Neuronal stem cell (in vitro differentiated cells): Measurements from ENCODE around the gene CREB1.

Experiments
- DNase-seq: peaks from one replicate; pipeline ENCODE4 v3.0.0-alpha.2; 2013; ENCODE audit warnings: low spot score
- H2AFZ ChIP-seq: one replicate; pipeline ENCODE4 v1.6.1; 2013; ENCODE audit warnings: mild to moderate bottlenecking, low read length, inconsistent platforms
- H2AK5ac ChIP-seq: 2 replicates; pipeline ENCODE4 v1.6.1; 2013; ENCODE audit warnings: low read depth, mild to moderate bottlenecking, inconsistent platforms, low read length, moderate library complexity, mixed read lengths
- H2BK120ac ChIP-seq: 2 replicates; pipeline ENCODE4 v1.6.1; 2013; ENCODE audit warnings: low read depth, mild to moderate bottlenecking, inconsistent platforms, low read length, moderate library complexity, mixed read lengths
- H2BK12ac ChIP-seq: one replicate; pipeline ENCODE4 v1.6.1; 2013; ENCODE audit warnings: low read length, inconsistent platforms
- H2BK15ac ChIP-seq: 2 replicates; pipeline ENCODE4 v1.6.1; 2013; ENCODE audit warnings: mild to moderate bottlenecking, low read length, inconsistent platforms, mixed read lengths
- H2BK5ac ChIP-seq: one replicate; pipeline ENCODE4 v1.6.1; 2013; ENCODE audit warnings: inconsistent platforms, mild to moderate bottlenecking, low read length, moderate library complexity
- H3K14ac ChIP-seq: one replicate; pipeline ENCODE4 v1.6.1; 2013; ENCODE audit warnings: low read length, inconsistent platforms
- H3K18ac ChIP-seq: 2 replicates; pipeline ENCODE4 v1.6.1; 2013; ENCODE audit warnings: low read length, inconsistent platforms
- H3K23ac ChIP-seq: 2 replicates; pipeline ENCODE4 v1.6.1; 2013; ENCODE audit warnings: low read depth, mild to moderate bottlenecking, mixed read lengths, low read length, inconsistent platforms; ENCODE audit not compliant: poor library complexity
- H3K27ac ChIP-seq: replicated peaks from 3 replicates; pipeline ENCODE4 v1.5.1; 2013; ENCODE audit warnings: low read length, inconsistent platforms
- H3K27me3 ChIP-seq, 3 experiments: 2 replicates each; pipeline ENCODE4 v1.6.1; 2013; ENCODE audit warnings: low read length in 3 of 3, mild to moderate bottlenecking in 2 of 3, inconsistent platforms in 1 of 3, low read depth in 1 of 3, mixed read lengths in 1 of 3, moderate library complexity in 1 of 3; ENCODE audit not compliant: control insufficient read depth in 3 of 3, insufficient read depth in 3 of 3
- H3K36me3 ChIP-seq, 2 donors: replicated peaks in 1 of 2; 2 replicates each; pipeline ENCODE4 v1.6.1; 2013; ENCODE audit warnings: low read length in 2 of 2; ENCODE audit not compliant: control insufficient read depth in 2 of 2, insufficient read depth in 2 of 2
- H3K4ac ChIP-seq: 2 replicates; pipeline ENCODE4 v1.6.1; 2013; ENCODE audit warnings: inconsistent platforms, mild to moderate bottlenecking, low read length, moderate library complexity
- H3K4me1 ChIP-seq, 2 donors: 1 replicate in 1 of 2; 2 replicates in 1 of 2; pipeline ENCODE4 v1.6.1; 2013; ENCODE audit warnings: low read length in 2 of 2, low read depth in 1 of 2; ENCODE audit not compliant: control insufficient read depth in 2 of 2, insufficient read depth in 1 of 2
- H3K4me2 ChIP-seq: one replicate; pipeline ENCODE4 v1.6.1; 2013; ENCODE audit warnings: mild to moderate bottlenecking, low read length, inconsistent platforms; ENCODE audit not compliant: insufficient read depth, poor library complexity, severe bottlenecking
- H3K4me3 ChIP-seq, 2 donors: 2 replicates each; pipeline ENCODE4 v1.5.1; 2013; ENCODE audit warnings: low read length in 2 of 2, mild to moderate bottlenecking in 2 of 2, inconsistent platforms in 1 of 2, moderate library complexity in 1 of 2
- H3K79me1 ChIP-seq: one replicate; pipeline ENCODE4 v1.6.1; 2013; ENCODE audit warnings: low read depth, mild to moderate bottlenecking, inconsistent platforms, low read length, moderate library complexity
- H3K9ac ChIP-seq: one replicate; pipeline ENCODE4 v1.6.1; 2013; ENCODE audit warnings: mild to moderate bottlenecking, low read depth, low read length, inconsistent platforms; ENCODE audit not compliant: poor library complexity
- H3K9me3 ChIP-seq, 2 donors: replicated peaks in 1 of 2; 2 replicates each; pipeline versions ENCODE3 to v1.6.1; 2013; ENCODE audit warnings: low read length in 2 of 2, mild to moderate bottlenecking in 2 of 2, inconsistent platforms in 1 of 2, low read depth in 1 of 2, mixed read lengths in 1 of 2, moderate library complexity in 1 of 2; ENCODE audit not compliant: control insufficient read depth in 2 of 2, insufficient read depth in 1 of 2
- H4K8ac ChIP-seq: one replicate; pipeline ENCODE4 v1.6.1; 2013; ENCODE audit warnings: low read depth, mild to moderate bottlenecking, inconsistent platforms, low read length, moderate library complexity
- H4K91ac ChIP-seq: one replicate; pipeline ENCODE4 v1.6.1; 2013; ENCODE audit warnings: low read length, low read depth, mild to moderate bottlenecking, inconsistent platforms; ENCODE audit not compliant: poor library complexity
- WGBS, 2 donors: extraction: QIAGEN DNeasy Blood & Tissue Kit; methylation state at CpG; one replicate each; pipeline ENCODE4 v1.1.7; 2013; ENCODE audit warnings: missing lambda C conversion rate in 2 of 2, mixed read lengths in 1 of 2; ENCODE audit not compliant: insufficient read length in 2 of 2, insufficient replicate concordance in 1 of 2; ENCODE audit errors: extremely low coverage in 2 of 2; 5-methylcytosine and 5-hydroxymethylcytosine counted together

Gene CREB1

DNA sequence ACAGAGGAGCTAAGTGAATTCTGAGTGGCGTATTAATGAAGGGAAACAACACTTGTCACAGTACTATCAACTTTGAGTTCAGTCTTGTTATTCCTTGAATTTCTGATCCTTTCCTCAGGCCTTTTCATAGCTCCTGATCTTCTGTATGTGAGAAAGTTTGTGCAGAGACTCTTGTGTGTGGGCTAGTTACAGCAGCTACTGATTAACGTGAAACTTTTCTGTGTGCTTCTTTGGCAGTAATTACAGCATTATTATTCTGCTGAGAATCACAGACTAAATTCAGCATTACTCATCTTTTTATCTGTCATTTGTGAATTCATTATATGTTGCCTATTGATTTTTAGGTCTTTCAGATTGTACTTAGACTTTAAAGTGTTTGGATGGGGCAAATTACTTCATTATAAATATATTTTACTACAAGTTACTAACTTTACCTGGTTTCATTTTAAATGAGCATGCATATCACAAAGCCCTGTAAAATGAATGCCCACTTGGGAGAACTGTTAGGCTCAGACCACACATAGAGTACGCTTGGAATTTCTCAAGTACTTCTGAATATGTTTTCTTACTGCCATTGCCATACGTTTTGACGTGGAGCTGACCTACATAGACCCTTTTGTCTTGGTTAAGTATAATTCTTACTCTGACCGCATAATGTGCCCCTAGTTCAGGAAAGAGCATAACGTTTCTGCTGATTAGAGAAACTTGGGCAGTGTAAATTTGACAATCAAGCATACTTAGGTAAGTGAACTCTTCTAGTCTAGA lies 36.2 kb downstream of the CREB1 start:
- H3K27ac ChIP-seq, result no peak overlapping the region
- peaks cover 1 to 6% of the 10 kb centered on the region in 2 donors for H3K4me1 ChIP-seq
- H2AK5ac ChIP-seq, result no peak overlapping the region
- no peak overlapping the region for H3K4me2 ChIP-seq
- H3K14ac ChIP-seq, result no peak overlapping the region
- H2BK15ac ChIP-seq, result no peak overlapping the region
- no peak overlapping the region for H4K8ac ChIP-seq
- no peaks in the 10 kb centered on the region for H3K79me1 ChIP-seq
- no peaks in the 10 kb centered on the region for H3K27me3 ChIP-seq
- no peak overlapping the region for H2BK12ac ChIP-seq
- no peak overlapping the region for H3K4me3 ChIP-seq
- H2BK5ac ChIP-seq, result no peak overlapping the region
- H2AFZ ChIP-seq, result no peak overlapping the region
- no peak overlapping the region for H3K23ac ChIP-seq
- H4K91ac ChIP-seq, result no peak overlapping the region
- no peak for DNase-seq
- no CpG with 5 or more reads among the region's 7 CpGs for WGBS, 2 donors
- no peak overlapping the region for H3K18ac ChIP-seq
- H3K36me3 ChIP-seq, result peaks cover 4 to 100% of the 10 kb centered on the region in 2 donors
- H3K9ac ChIP-seq, result no peak overlapping the region
- no peaks in the 10 kb centered on the region for H3K9me3 ChIP-seq
- H2BK120ac ChIP-seq, result no peak overlapping the region
- H3K4ac ChIP-seq, result no peak overlapping the region

DNA sequence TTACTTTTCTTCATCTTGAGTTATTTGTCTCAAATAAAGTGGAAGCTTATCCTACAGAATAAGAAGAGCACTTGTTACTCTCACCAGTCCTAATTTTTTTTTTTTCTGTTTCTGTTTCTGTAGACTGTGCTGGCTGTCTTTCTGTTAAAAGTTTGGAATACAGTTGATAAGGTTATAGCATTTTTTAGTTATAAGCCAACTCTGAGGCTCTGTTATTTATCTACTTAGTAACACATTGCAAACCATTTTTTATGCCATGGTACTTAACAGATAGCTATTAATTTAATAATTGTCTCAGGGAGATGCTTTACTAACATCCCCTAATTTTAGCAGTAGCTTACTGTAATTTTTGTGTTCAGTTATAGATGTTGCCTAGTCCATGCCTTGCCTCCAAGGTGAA lies 37.9 kb downstream of the CREB1 start:
- H3K4me1 ChIP-seq, result peaks cover 0 to 1% of the 10 kb centered on the region in 2 donors
- H2BK120ac ChIP-seq, result no peak overlapping the region
- H3K79me1 ChIP-seq, result no peaks in the 10 kb centered on the region
- no peak overlapping the region for H4K91ac ChIP-seq
- no peak overlapping the region for H3K18ac ChIP-seq
- H3K27ac ChIP-seq, result no peak overlapping the region
- H3K4me3 ChIP-seq, result no peak overlapping the region
- no peak for DNase-seq
- H3K4ac ChIP-seq, result no peak overlapping the region
- no peak overlapping the region for H2BK15ac ChIP-seq
- H2AK5ac ChIP-seq, result no peak overlapping the region
- no peak overlapping the region for H2AFZ ChIP-seq
- no peaks in the 10 kb centered on the region for H3K9me3 ChIP-seq
- no peak overlapping the region for H4K8ac ChIP-seq
- H3K4me2 ChIP-seq, result no peak overlapping the region
- no peak overlapping the region for H2BK12ac ChIP-seq
- H3K9ac ChIP-seq, result no peak overlapping the region
- H3K27me3 ChIP-seq, result no peaks in the 10 kb centered on the region
- H3K14ac ChIP-seq, result no peak overlapping the region
- no peak overlapping the region for H3K23ac ChIP-seq
- H3K36me3 ChIP-seq, result peaks cover 7 to 100% of the 10 kb centered on the region in 2 donors
- H2BK5ac ChIP-seq, result no peak overlapping the region

DNA sequence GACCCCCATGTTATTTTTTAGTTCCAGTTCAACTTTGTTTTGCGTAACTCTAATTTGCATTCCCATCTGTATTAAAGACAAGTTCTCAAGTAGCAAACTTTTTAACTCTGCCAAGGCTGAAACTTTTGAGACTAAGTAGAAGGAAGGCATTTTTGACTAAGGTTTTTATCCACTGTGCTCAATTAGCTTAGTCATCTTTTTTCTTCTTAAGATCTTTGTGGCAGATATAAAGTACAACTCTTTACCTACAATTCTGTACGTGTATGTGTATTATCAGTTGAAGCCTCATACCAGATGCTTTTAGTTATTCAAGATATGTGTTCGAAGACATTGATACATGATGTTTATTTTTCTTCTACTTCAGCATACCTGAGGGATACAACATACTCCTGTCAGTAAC lies 41.6 kb downstream of the CREB1 start:
- Histone ChIP-seq H3K27ac (no peak overlapping the region), H3K4me1 (peaks cover 0 to 1% of the 10 kb centered on the region in 2 donors), H3K4ac (no peak overlapping the region), H3K9me3 (no peaks in the 10 kb centered on the region), H2BK12ac (no peak overlapping the region), H3K36me3 (peaks cover 5 to 100% of the 10 kb centered on the region in 2 donors), H3K18ac (no peak overlapping the region), H3K9ac (no peak overlapping the region), H3K23ac (no peak overlapping the region), H3K4me2 (no peak overlapping the region), H2BK120ac (no peak overlapping the region), H2AK5ac (no peak overlapping the region), H3K27me3 (no peaks in the 10 kb centered on the region), H3K79me1 (no peaks in the 10 kb centered on the region), H3K14ac (no peak overlapping the region), H3K4me3 (no peak overlapping the region), H4K8ac (no peak overlapping the region), H2BK15ac (no peak overlapping the region), H2BK5ac (no peak overlapping the region), H4K91ac (no peak overlapping the region), H2AFZ (no peak overlapping the region)
- no peak for DNase-seq
- WGBS, 2 donors, result no CpG with 5 or more reads among the region's 3 CpGs

DNA sequence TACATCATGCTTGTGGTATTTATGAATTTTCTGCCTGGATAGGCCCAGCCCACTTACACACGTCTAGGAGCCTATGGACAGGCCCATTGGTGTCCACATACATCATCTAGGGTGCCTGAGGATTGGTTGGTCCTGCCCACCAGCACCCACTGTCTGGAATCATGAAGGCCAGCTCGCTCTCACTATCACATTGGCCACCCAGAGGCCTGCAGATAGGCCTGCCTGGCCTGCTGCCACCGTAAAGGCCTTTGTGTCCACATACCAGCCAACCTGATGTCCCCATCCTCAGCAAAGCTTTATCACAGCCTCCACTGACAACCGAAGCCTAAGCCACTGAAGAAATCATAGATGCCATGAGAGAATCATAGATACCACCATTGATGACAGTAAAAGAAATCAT lies 55.2 kb downstream of the CREB1 start:
- peaks cover 18 to 100% of the 10 kb centered on the region in 2 donors for H3K36me3 ChIP-seq
- no peak overlapping the region for H3K23ac ChIP-seq
- no peak overlapping the region for H3K9ac ChIP-seq
- H3K14ac ChIP-seq, result no peak overlapping the region
- DNase-seq, result no peak
- no peak overlapping the region for H3K4ac ChIP-seq
- no peaks in the 10 kb centered on the region for H3K27me3 ChIP-seq
- WGBS, 2 donors, result no CpG with 5 or more reads among the region's 4 CpGs
- H3K4me1 ChIP-seq, result no peaks in the 10 kb centered on the region
- no peak overlapping the region for H2BK15ac ChIP-seq
- no peak overlapping the region for H3K4me3 ChIP-seq
- H2AK5ac ChIP-seq, result no peak overlapping the region
- no peak overlapping the region for H3K27ac ChIP-seq
- no peak overlapping the region for H2BK12ac ChIP-seq
- H3K79me1 ChIP-seq, result no peaks in the 10 kb centered on the region
- H4K91ac ChIP-seq, result no peak overlapping the region
- no peak overlapping the region for H2AFZ ChIP-seq
- H3K9me3 ChIP-seq, result peaks cover 2 to 12% of the 10 kb centered on the region in 2 donors
- H3K4me2 ChIP-seq, result no peak overlapping the region
- no peak overlapping the region for H2BK5ac ChIP-seq
- no peak overlapping the region for H4K8ac ChIP-seq
- H3K18ac ChIP-seq, result no peak overlapping the region
- H2BK120ac ChIP-seq, result no peak overlapping the region
